ENCODE data around the gene TRAF2.

The TRAF2 gene

GRCh38 chr9:136937186-136938001, 51.1 kb downstream of the TRAF2 start:
- DNase-seq, result no peak

- no peak for DNase-seq
Measured at GRCh38 chr9:136939431-136939995, 53.2 kb downstream of the TRAF2 start.

DNA sequence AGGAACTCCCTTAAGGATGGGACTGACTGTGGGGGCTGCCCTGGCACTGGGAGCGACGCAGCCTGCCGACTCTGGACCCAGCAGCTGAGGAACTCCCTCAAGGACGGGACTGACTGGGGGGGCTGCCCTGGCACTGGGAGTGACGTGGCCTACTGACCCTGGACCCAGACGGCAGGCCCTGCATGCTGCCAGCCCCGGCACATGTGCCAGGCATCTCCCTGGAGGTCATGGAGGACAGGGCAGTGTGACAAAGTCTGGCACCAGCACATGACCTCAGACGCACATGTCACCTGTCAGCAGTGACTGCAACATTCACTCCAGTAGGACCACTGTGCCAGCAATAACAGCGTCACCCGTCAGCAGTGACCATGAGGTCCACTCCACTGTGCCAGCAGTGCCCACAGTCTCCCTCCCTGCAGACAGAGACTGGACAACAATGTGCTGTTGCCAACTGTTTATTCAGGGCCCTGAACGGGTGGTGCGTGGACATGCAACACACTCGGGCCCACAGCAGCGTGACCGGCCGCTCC, 53.7 kb downstream of the TRAF2 start:
- no peak for DNase-seq

GRCh38 chr9:136940526-136941230, 54.4 kb downstream of the TRAF2 start:
- no peak for DNase-seq

- DNase-seq, result no peak
Measured at GRCh38 chr9:136941231-136942111, 55.2 kb downstream of the TRAF2 start.

DNA sequence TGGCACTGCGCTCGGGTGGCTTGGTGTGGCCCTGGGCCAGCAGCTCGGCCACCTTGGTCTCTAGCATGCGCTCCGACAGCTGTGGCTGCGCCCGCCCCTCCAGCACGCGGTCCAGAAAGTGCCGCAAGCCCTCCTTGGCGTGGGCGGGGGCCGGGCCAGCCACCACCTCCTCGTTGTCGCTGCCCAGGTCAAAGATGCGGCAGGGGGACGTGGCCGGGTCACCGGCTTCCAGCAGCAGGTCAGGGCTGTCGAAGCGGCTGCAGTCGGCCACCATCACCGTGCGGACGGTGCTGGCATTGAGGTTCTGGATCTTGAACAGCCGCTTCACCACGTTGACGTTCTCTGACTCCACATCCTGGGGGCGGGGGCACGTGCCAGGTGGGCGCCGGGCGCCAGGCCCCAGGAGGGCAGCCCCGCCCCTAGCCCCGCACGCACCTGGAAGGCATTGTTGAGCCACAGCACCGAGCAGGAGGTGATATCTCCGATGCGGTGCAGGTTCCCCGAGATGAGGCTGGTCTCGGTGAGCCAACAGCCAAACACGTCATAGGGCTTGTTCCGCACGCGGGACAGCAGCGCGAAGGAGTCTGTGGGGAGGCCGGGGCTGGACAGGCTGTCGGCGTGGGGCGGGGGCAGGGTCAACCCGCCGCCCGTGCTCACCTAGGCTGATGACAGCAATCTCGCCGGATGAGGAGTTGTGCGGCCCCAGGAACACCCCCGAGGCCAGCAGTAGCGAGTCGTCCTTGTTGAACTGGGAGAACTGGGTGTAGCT, 56.0 kb downstream of the TRAF2 start:
- no peak for DNase-seq

GRCh38 chr9:136942881-136943230, 56.5 kb downstream of the TRAF2 start:
- no peak for DNase-seq

GRCh38 chr9:136943291-136944211, 57.2 kb downstream of the TRAF2 start:
- peak; percentile 76 for DNase-seq

GRCh38 chr9:136944212-136944518, 57.8 kb downstream of the TRAF2 start:
- DNase-seq, result no peak

- DNase-seq, result peak; percentile 99
Measured at GRCh38 chr9:136944519-136945332, 58.4 kb downstream of the TRAF2 start, which contains the start of the genes C8G and FBXW5. C8G (plus strand) TSS chr9:136945243; CDS start chr9:136945321, 78 bp downstream. FBXW5 (minus strand) TSS chr9:136944738; CDS start chr9:136944083, 655 bp downstream.

GRCh38 chr9:136945333-136946227, 59.3 kb downstream of the TRAF2 start:
- DNase-seq, result no peak

DNA sequence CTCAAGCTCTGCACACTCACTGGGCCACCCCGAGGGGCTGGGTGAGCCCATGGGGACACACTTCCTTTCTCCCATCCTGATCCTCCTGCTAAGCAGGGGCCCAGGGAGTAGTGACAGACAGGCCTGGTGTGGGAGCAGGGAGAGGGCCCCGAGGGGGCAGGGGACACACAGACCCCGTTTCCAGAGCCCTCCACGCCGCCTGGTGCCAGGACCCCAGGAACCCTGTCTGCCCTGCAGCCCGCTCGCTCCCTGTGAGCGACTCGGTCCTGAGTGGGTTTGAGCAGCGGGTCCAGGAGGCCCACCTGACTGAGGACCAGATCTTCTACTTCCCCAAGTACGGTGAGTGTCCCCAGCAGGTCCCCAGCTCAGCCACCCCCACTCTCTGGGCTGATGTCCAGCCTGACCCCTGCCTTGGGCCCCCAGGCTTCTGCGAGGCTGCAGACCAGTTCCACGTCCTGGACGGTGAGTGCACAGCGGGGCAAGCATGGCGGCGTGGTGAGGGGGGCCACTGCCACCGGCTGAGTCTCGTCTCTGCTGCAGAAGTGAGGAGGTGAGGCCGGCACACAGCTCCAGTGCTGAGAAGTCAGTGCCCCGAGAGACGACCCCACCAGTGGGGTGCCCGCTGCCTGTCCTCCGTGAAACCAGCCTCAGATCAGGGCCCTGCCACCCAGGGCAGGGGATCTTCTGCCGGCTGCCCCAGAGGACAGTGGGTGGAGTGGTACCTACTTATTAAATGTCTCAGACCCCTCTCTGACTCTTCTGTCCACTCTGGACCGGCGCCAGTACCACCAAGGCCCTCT, 60.1 kb downstream of the TRAF2 start:
- DNase-seq, result no peak

- DNase-seq, result no peak
Measured at GRCh38 chr9:136947028-136947891, 60.9 kb downstream of the TRAF2 start.

GRCh38 chr9:136947955-136948510, 61.7 kb downstream of the TRAF2 start:
- DNase-seq, result no peak

- no peak for DNase-seq
Measured at GRCh38 chr9:136949239-136949816, 63.0 kb downstream of the TRAF2 start.

All from activated CD8-positive, alpha-beta memory T cell treated with anti-CD3 and anti-CD28 coated beads, Interleukin-2, amount 50 U/mL, for 48 hours (primary cell).